ENCODE measurements around the gene TRMT1. TPM values are rescaled to one million over a fixed set of nuclear protein-coding genes. Genes with fewer than 3 reads are reported as not detected.

TRMT1 gene
- polyA plus RNA-seq, 4 donors: 18.6 to 37.5 (median 28.3) TPM

GRCh38 chr19:13099073-13099999 lies 17.2 kb downstream of the TRMT1 start:
- peaks cover 0 to 83% (median 2%) of the 10 kb centered on the region in 3 donors for H3K27me3 ChIP-seq (ENCODE audit: control insufficient read depth in 3 of 3, insufficient read depth in 3 of 3, low read length in 3 of 3)
- no peaks in the 10 kb centered on the region for H3K9me3 ChIP-seq (ENCODE audit: control insufficient read depth in 2 of 2, insufficient read depth in 1 of 2, low read depth in 1 of 2, low read length in 1 of 2)
- DNase-seq (peak; percentile 78 to 82), FAIRE-seq (no peak)
- H3K4me3 ChIP-seq (ENCODE audit: low read depth in 1 of 3, low read length in 3 of 3): peak overlapping the region; percentile 9 to 54 (median 20)
- H3K4me1 ChIP-seq (ENCODE audit: control insufficient read depth in 3 of 3, insufficient read depth in 2 of 3, low read depth in 1 of 3, low read length in 2 of 3): peaks cover 2 to 43% (median 14%) of the 10 kb centered on the region in 3 donors
- WGBS, 3 donors: 4 to 10% (median 8%) methylated on average over 48 to 77 of the region's 77 CpGs
- peaks cover 0 to 20% (median 0%) of the 10 kb centered on the region in 3 donors for H3K36me3 ChIP-seq (ENCODE audit: control insufficient read depth in 3 of 3, insufficient read depth in 2 of 3, low read depth in 1 of 3, low read length in 3 of 3)
- H3K27ac ChIP-seq (ENCODE audit: low read depth in 1 of 3, low read length in 2 of 3): peak overlapping the region in 2 of 3 donors; percentile 70 to 91

GRCh38 chr19:13098277-13099072 lies 18.1 kb downstream of the TRMT1 start:
- DNase-seq (peak; percentile 57 to 58), FAIRE-seq (no peak)
- Histone ChIP-seq H3K27me3 (ENCODE audit: control insufficient read depth in 3 of 3, insufficient read depth in 3 of 3, low read length in 3 of 3) (peaks cover 0 to 88% (median 2%) of the 10 kb centered on the region in 3 donors), H3K4me3 (ENCODE audit: low read depth in 1 of 3, low read length in 3 of 3) (peak overlapping the region in 2 of 3 donors; percentile 9 to 54), H3K36me3 (ENCODE audit: control insufficient read depth in 3 of 3, insufficient read depth in 2 of 3, low read depth in 1 of 3, low read length in 3 of 3) (peaks cover 0 to 17% (median 0%) of the 10 kb centered on the region in 3 donors), H3K9me3 (ENCODE audit: control insufficient read depth in 2 of 2, insufficient read depth in 1 of 2, low read depth in 1 of 2, low read length in 1 of 2) (no peaks in the 10 kb centered on the region), H3K4me1 (ENCODE audit: control insufficient read depth in 3 of 3, insufficient read depth in 2 of 3, low read depth in 1 of 3, low read length in 2 of 3) (peaks cover 2 to 48% (median 14%) of the 10 kb centered on the region in 3 donors), H3K27ac (ENCODE audit: low read depth in 1 of 3, low read length in 2 of 3) (peak overlapping the region in 1 of 3 donors; percentile 91)
- WGBS, 3 donors: 2 to 6% (median 3%) methylated on average over 45 to 58 of the region's 58 CpGs

DNA sequence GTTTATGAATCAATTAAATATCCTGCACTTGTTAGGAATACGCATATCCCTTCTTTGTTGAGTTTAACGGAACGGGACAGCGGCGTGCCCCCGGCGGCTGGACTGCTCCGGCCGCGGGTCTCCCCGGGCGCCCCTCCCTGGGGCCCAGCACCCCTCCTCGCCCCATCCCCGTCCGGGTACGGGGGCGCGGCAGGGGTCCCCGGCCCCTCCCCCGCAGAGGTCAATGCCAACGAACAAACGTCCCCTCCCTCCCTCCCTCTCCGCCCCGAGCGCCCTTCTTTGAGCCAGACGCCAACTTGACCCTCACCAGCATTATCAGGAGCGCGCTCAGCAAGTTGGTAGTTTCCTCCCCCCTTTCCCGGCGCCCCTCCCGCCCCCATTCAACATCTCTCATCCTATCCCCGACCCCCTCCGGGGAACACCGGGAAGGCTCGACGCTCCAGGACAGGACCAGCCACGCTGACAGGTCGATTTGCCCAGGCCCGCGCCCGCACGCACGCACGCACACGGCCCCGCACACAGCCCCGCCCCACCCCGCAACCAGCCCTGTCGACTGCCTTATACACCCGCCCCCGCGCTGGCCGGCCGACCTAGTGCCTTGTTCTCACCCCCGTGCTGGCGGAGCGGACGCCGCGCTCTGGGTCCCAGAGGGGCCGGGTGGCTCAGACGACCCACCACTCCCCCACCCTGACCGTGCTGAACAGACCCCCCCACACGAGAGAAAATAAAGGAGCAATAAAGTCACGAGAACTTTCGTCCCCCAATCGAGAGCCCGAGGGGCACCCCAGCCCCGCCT lies 18.9 kb downstream of the TRMT1 start:
- DNase-seq: no peak
- WGBS, 3 donors: 7 to 12% (median 11%) methylated on average over 41 to 69 of the region's 69 CpGs
- peaks cover 0 to 87% (median 2%) of the 10 kb centered on the region in 3 donors for H3K27me3 ChIP-seq (ENCODE audit: control insufficient read depth in 3 of 3, insufficient read depth in 3 of 3, low read length in 3 of 3)
- peak overlapping the region in 1 of 3 donors; percentile 39 for H3K27ac ChIP-seq (ENCODE audit: low read depth in 1 of 3, low read length in 2 of 3)
- no peak for FAIRE-seq
- H3K9me3 ChIP-seq (ENCODE audit: control insufficient read depth in 2 of 2, insufficient read depth in 1 of 2, low read depth in 1 of 2, low read length in 1 of 2): no peaks in the 10 kb centered on the region
- H3K4me1 ChIP-seq (ENCODE audit: control insufficient read depth in 3 of 3, insufficient read depth in 2 of 3, low read depth in 1 of 3, low read length in 2 of 3): peaks cover 2 to 43% (median 14%) of the 10 kb centered on the region in 3 donors
- peak overlapping the region in 2 of 3 donors; percentile 27 to 38 for H3K4me3 ChIP-seq (ENCODE audit: low read depth in 1 of 3, low read length in 3 of 3)
- H3K36me3 ChIP-seq (ENCODE audit: control insufficient read depth in 3 of 3, insufficient read depth in 2 of 3, low read depth in 1 of 3, low read length in 3 of 3): peaks cover 0 to 17% (median 0%) of the 10 kb centered on the region in 3 donors

DNA sequence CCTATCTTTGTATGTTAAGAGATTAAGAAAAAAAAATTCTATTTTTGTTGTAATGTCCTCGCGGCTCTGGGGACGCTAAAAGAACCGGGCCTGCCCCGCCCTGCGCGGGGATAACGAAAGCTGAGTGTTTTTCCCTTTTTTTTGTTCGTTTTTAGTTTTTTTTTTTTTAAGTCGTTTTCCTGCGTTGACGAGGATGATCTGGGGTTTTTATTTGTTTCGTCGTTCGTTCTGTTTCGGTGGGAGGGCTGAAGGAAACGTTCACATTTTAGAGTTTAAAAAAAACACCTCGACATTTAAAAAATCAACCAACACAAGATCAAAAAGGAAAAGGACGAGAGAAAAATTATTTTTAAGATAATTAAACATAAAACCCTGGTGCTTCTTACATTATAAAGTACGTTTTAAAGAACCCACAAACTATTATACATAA lies 19.5 kb downstream of the TRMT1 start:
- H3K4me3 ChIP-seq (ENCODE audit: low read depth in 1 of 3, low read length in 3 of 3): no peak overlapping the region

GRCh38 chr19:13095934-13096927 lies 20.3 kb downstream of the TRMT1 start:
- Histone ChIP-seq H3K27ac (ENCODE audit: low read depth in 1 of 3, low read length in 2 of 3) (peak overlapping the region in 1 of 3 donors; percentile 23), H3K4me1 (ENCODE audit: control insufficient read depth in 3 of 3, insufficient read depth in 2 of 3, low read depth in 1 of 3, low read length in 2 of 3) (peaks cover 2 to 48% (median 10%) of the 10 kb centered on the region in 3 donors)
- peak in 1 of 2 donors; percentile 54 for DNase-seq

More for the DNA sequence above, 19.5 kb downstream of the TRMT1 start:
- no peak overlapping the region for H3K27ac ChIP-seq (ENCODE audit: low read depth in 1 of 3, low read length in 2 of 3)
- H3K27me3 ChIP-seq (ENCODE audit: control insufficient read depth in 3 of 3, insufficient read depth in 3 of 3, low read length in 3 of 3): peaks cover 0 to 87% (median 2%) of the 10 kb centered on the region in 3 donors
- H3K4me1 ChIP-seq (ENCODE audit: control insufficient read depth in 3 of 3, insufficient read depth in 2 of 3, low read depth in 1 of 3, low read length in 2 of 3): peaks cover 2 to 42% (median 14%) of the 10 kb centered on the region in 3 donors
- H3K36me3 ChIP-seq (ENCODE audit: control insufficient read depth in 3 of 3, insufficient read depth in 2 of 3, low read depth in 1 of 3, low read length in 3 of 3): peaks cover 0 to 14% (median 0%) of the 10 kb centered on the region in 3 donors
- FAIRE-seq (no peak), DNase-seq (no peak)
- 27 to 62% (median 45%) methylated on average over 20 of the region's 20 CpGs for WGBS, 3 donors
- H3K9me3 ChIP-seq (ENCODE audit: control insufficient read depth in 2 of 2, insufficient read depth in 1 of 2, low read depth in 1 of 2, low read length in 1 of 2): no peaks in the 10 kb centered on the region

GRCh38 chr19:13095393-13095784 lies 21.2 kb downstream of the TRMT1 start:
- Histone ChIP-seq H3K4me3 (ENCODE audit: low read depth in 1 of 3, low read length in 3 of 3) (no peak overlapping the region), H3K9me3 (ENCODE audit: control insufficient read depth in 2 of 2, insufficient read depth in 1 of 2, low read depth in 1 of 2, low read length in 1 of 2) (no peaks in the 10 kb centered on the region), H3K27ac (ENCODE audit: low read depth in 1 of 3, low read length in 2 of 3) (no peak overlapping the region), H3K27me3 (ENCODE audit: control insufficient read depth in 3 of 3, insufficient read depth in 3 of 3, low read length in 3 of 3) (peaks cover 0 to 79% (median 2%) of the 10 kb centered on the region in 3 donors), H3K4me1 (ENCODE audit: control insufficient read depth in 3 of 3, insufficient read depth in 2 of 3, low read depth in 1 of 3, low read length in 2 of 3) (peaks cover 2 to 53% (median 10%) of the 10 kb centered on the region in 3 donors), H3K36me3 (ENCODE audit: control insufficient read depth in 3 of 3, insufficient read depth in 2 of 3, low read depth in 1 of 3, low read length in 3 of 3) (peaks cover 0 to 13% (median 0%) of the 10 kb centered on the region in 3 donors)
- DNase-seq: no peak
- 47 to 91% (median 75%) methylated on average over 19 to 25 of the region's 25 CpGs for WGBS, 3 donors
- FAIRE-seq: no peak

More at GRCh38 chr19:13095934-13096927, 20.3 kb downstream of the TRMT1 start:
- H3K9me3 ChIP-seq (ENCODE audit: control insufficient read depth in 2 of 2, insufficient read depth in 1 of 2, low read depth in 1 of 2, low read length in 1 of 2): no peaks in the 10 kb centered on the region
- peaks cover 0 to 87% (median 2%) of the 10 kb centered on the region in 3 donors for H3K27me3 ChIP-seq (ENCODE audit: control insufficient read depth in 3 of 3, insufficient read depth in 3 of 3, low read length in 3 of 3)
- no peak for FAIRE-seq
- 31 to 80% (median 63%) methylated on average over 37 to 44 of the region's 44 CpGs for WGBS, 3 donors
- H3K36me3 ChIP-seq (ENCODE audit: control insufficient read depth in 3 of 3, insufficient read depth in 2 of 3, low read depth in 1 of 3, low read length in 3 of 3): peaks cover 0 to 14% (median 0%) of the 10 kb centered on the region in 3 donors
- peak overlapping the region in 1 of 3 donors; percentile 22 for H3K4me3 ChIP-seq (ENCODE audit: low read depth in 1 of 3, low read length in 3 of 3)
